GM12878 (cell line): Measurements from ENCODE around the gene PPP1R37. TPM values are rescaled to one million over a fixed set of nuclear protein-coding genes. Genes with fewer than 3 reads are reported as not detected.

ENCODE experiments used
- ATAC-seq: fragments of 200-7000 bp; cut with Tn5 transposase; 3 replicates; pipeline ENCODE4 v1.9.1; 2020; ENCODE audit warnings: mild to moderate bottlenecking, moderate library complexity
- BruUV-seq: library from RNA; stranded (reverse); fragments of 400-500 nt; replicated peaks from 2 replicates; lab custom pipeline; 2021; lab: Mats Ljungman, UMichigan
- CTCF ChIA-PET: fragments of 300-600 bp; sonication (Branson Sonifier 250); formaldehyde crosslinking; extraction: SDS; loops from one replicate; lab custom pipeline; 2021; ENCODE audit warnings: inconsistent platforms; lab: Yijun Ruan, JAX
- POLR2A ChIA-PET: fragments of 350-600 bp; formaldehyde crosslinking; extraction: SDS; loops from one replicate; lab custom pipeline; 2021; ENCODE audit warnings: inconsistent platforms; lab: Charles Lee
- RAD21 ChIA-PET: fragments of 300-600 bp; sonication (Branson Sonifier 250); formaldehyde crosslinking; loops from one replicate; lab custom pipeline; 2023; ENCODE audit warnings: antibody characterized with exemption; ENCODE audit not compliant: unreplicated experiment; lab: Charles Lee
- SMC1A ChIA-PET: fragments of 300-600 bp; sonication (Branson Sonifier 250); formaldehyde crosslinking; loops from one replicate; lab custom pipeline; 2023; ENCODE audit not compliant: unreplicated experiment, uncharacterized antibody; lab: Charles Lee
- DNase-seq: peaks from one replicate; pipeline ENCODE4 v3.0.0-alpha.2; 2011; ENCODE audit warnings: low read depth, low spot score
- FAIRE-seq: peaks from 3 replicates; lab custom pipeline; 2011; peaks lifted over from hg19 to GRCh38; lab: Jason Lieb, UNC
- H2AFZ ChIP-seq: 2 replicates; pipeline ENCODE4 v1.6.0; 2011; ENCODE audit warnings: low read depth, low read length, control low read depth; ENCODE audit not compliant: control insufficient read depth
- H3K27ac ChIP-seq: 2 replicates; pipeline ENCODE4 v1.5.1; 2011; ENCODE audit warnings: control low read depth; ENCODE audit not compliant: control insufficient read depth, insufficient read depth
- H3K27me3 ChIP-seq, 2 experiments: replicated peaks in 1 of 2; 2 replicates each; pipeline versions ENCODE4 v1.6.0 to v1.6.1; 2011; ENCODE audit warnings: low read length in 1 of 2; ENCODE audit not compliant: control insufficient read depth in 2 of 2, insufficient read depth in 2 of 2
- H3K36me3 ChIP-seq, 2 experiments: 2 replicates each; pipeline ENCODE4 v1.5.1; 2011; ENCODE audit warnings: low read length in 1 of 2; ENCODE audit not compliant: control insufficient read depth in 2 of 2, insufficient read depth in 2 of 2
- H3K4me1 ChIP-seq: 2 replicates; pipeline ENCODE4 v1.6.1; 2011; ENCODE audit warnings: mild to moderate bottlenecking, low read length, moderate library complexity, mixed read lengths; ENCODE audit not compliant: control insufficient read depth, insufficient read depth
- H3K4me2 ChIP-seq: 2 replicates; pipeline ENCODE4 v1.6.0; 2011; ENCODE audit warnings: control low read depth; ENCODE audit not compliant: control insufficient read depth, insufficient read depth
- H3K4me3 ChIP-seq: fragments of 200-600 bp; sonication (generic); 2 replicates; pipeline ENCODE4 v1.5.1; 2016
- H3K79me2 ChIP-seq: 2 replicates; pipeline ENCODE4 v1.6.0; 2011; ENCODE audit warnings: low read length; ENCODE audit not compliant: control insufficient read depth, insufficient read depth
- H3K9ac ChIP-seq: 2 replicates; pipeline ENCODE4 v1.8.0; 2011; ENCODE audit warnings: low read length, control low read depth, mixed read lengths; ENCODE audit not compliant: control insufficient read depth, insufficient read depth
- H3K9me3 ChIP-seq: replicated peaks from 3 replicates; pipeline ENCODE4 v1.5.1; 2011; ENCODE audit warnings: mild to moderate bottlenecking, low read length; ENCODE audit not compliant: control insufficient read depth, insufficient read depth
- H4K20me1 ChIP-seq: 2 replicates; pipeline ENCODE4 v1.6.0; 2011; ENCODE audit not compliant: control insufficient read depth, insufficient read depth
- POLR2A ChIP-seq: IDR thresholded peaks from 2 replicates; pipeline ENCODE4 v1.6.1; 2011; ENCODE audit warnings: low read depth, mild to moderate bottlenecking, low read length
- WGBS: methylation state at CpG from one replicate; pipeline ENCODE4 v1.1.6; 2016; ENCODE audit warnings: low lambda C conversion rate; ENCODE audit not compliant: insufficient replicate concordance, insufficient coverage; ENCODE audit errors: missing lambda C conversion rate; 5-methylcytosine and 5-hydroxymethylcytosine counted together
- in situ Hi-C: fragments of 300-500 bp; cut with MboI; formaldehyde crosslinking; loops from 9 replicates; pipeline ENCODE4 v1.14.3; 2018; ENCODE audit warnings: mixed read lengths
- intact Hi-C: fragments of 100-400 bp; cut with micrococcal nuclease; formaldehyde crosslinking; loops from one replicate; pipeline ENCODE4 v1.14.2; 2022; ENCODE audit not compliant: unreplicated experiment
- polyA plus RNA-seq, 11 experiments: library from polyadenylated mRNA; depleted of rRNA in 4 of 11; unstranded in 6 of 11; stranded (reverse) in 5 of 11; fragments of >200 nt; fragmentation: Nextera tagmentation in 4 of 11; fragmentation: Illumina TruSeq in 1 of 11; extraction: Ambion mirVana in 4 of 11; extraction: Trizol in 1 of 11; gene quantifications; 1 replicate in 1 of 11; 2 replicates in 10 of 11; pipeline versions ENCODE4 v1.2.1 to v1.2.3, GENCODE V29; 2011 to 2016; ENCODE audit warnings: inconsistent platforms in 2 of 11, missing spikeins in 2 of 11, low read depth in 1 of 11
- total RNA-seq, 4 experiments: library from RNA; depleted of rRNA in 3 of 4; stranded (reverse); fragments of >200 nt in 3 of 4; fragmentation: Illumina TruSeq in 1 of 4; extraction: Trizol in 1 of 4; gene quantifications; 2 replicates each; pipeline versions ENCODE4 v1.2.1 to v1.2.3, GENCODE V29; 2013 to 2021
- TF ChIP-seq, protein P1 (sequence below): fragments of 450-650 bp; IDR thresholded peaks from 2 replicates; pipeline ENCODE4 v1.6.1; 2016; ENCODE audit warnings: mild to moderate bottlenecking

Gene PPP1R37
- total and polyA plus RNA-seq, 10 of the 15 experiments (the other 5 are each of a cell fraction or from before 2014, with no cell fraction given) = 0.09 to 21.3 (median 5.1) TPM; not detected in 1

GRCh38 chr19:45115809-45116615 is 23.0 kb downstream of the PPP1R37 start:
- in situ Hi-C loops (no loop called here), intact Hi-C loops (no loop called here)
- Histone ChIP-seq H3K27me3 (no peaks in the 10 kb centered on the region), H2AFZ (no peak overlapping the region), H3K9me3 (no peaks in the 10 kb centered on the region), H3K4me2 (peak overlapping the region; percentile 52), H3K4me3 (no peak overlapping the region), H3K9ac (no peak overlapping the region), H3K79me2 (peaks cover 67% of the 10 kb centered on the region), H3K27ac (peak overlapping the region; percentile 31; the same call in 1 of the 2 replicates), H3K4me1 (peaks cover 73% of the 10 kb centered on the region), H3K36me3 (peaks cover 0 to 3% of the 10 kb centered on the region in 2 experiments; a peak in 2 of 4 replicates), H4K20me1 (peaks cover 3% of the 10 kb centered on the region; the same call in 1 of the 2 replicates)
- ChIA-PET SMC1A (interaction anchor here (1.2 kb wide), 1 partner anchor 10 kb away, joined by 3 read pairs; no protein-coding TSS in a partner anchor), RAD21 (interaction anchor here (1.0 kb wide), 1 partner anchor 21 kb away, joined by 5 read pairs; no protein-coding TSS in a partner anchor), POLR2A (interaction anchor here (1.7 kb wide), 1 partner anchor 23 kb away, joined by 5 read pairs; the partner anchor contains the start of gene PPP1R37), CTCF (interaction anchor here (0.6 to 3.2 kb wide), 4 partner anchors 9 to 99 kb away, joined by 3 to 13 read pairs (median 4); partner anchors contain the start of gene PPP1R37)
- BruUV-seq = no TSS peak
- FAIRE-seq = no peak
- 84% methylated on average over 21 of the region's 21 CpGs for WGBS
- TF ChIP-seq, protein P1, sequence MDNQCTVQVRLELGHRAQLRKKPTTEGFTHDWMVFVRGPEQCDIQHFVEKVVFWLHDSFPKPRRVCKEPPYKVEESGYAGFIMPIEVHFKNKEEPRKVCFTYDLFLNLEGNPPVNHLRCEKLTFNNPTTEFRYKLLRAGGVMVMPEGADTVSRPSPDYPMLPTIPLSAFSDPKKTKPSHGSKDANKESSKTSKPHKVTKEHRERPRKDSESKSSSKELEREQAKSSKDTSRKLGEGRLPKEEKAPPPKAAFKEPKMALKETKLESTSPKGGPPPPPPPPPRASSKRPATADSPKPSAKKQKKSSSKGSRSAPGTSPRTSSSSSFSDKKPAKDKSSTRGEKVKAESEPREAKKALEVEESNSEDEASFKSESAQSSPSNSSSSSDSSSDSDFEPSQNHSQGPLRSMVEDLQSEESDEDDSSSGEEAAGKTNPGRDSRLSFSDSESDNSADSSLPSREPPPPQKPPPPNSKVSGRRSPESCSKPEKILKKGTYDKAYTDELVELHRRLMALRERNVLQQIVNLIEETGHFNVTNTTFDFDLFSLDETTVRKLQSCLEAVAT = peak; percentile 64; the same call in 1 of the 2 replicates
- TF ChIP-seq POLR2A = no peak
- DNase-seq = no peak
- no peak for ATAC-seq
